22Rv1 (cell line): ENCODE measurements around the gene CTAG1A.
"Not testable (repeated sequence)": the region's sequence is repeated elsewhere in the genome, so short reads cannot be mapped to it uniquely, and the experiment has no call there.

Experiments used
- H3K27ac ChIP-seq: fragments of 450-650 bp; 2 replicates; pipeline ENCODE4 v1.5.1; 2017

The CTAG1A gene

GRCh38 chrX:154620767-154621414 is 36.0 kb downstream of the CTAG1A start:
- H3K27ac ChIP-seq: not testable (repeated sequence)

- H3K27ac ChIP-seq: not testable (repeated sequence)
Measured at GRCh38 chrX:154628960-154629359, 44.0 kb downstream of the CTAG1A start.

GRCh38 chrX:154630949-154631348 is 46.0 kb downstream of the CTAG1A start:
- not testable (repeated sequence) for H3K27ac ChIP-seq

- H3K27ac ChIP-seq: not testable (repeated sequence)
Measured at GRCh38 chrX:154633661-154634060, 48.7 kb downstream of the CTAG1A start.
